Fibroblast of skin of right quadriceps (primary cell): Measurements from ENCODE around the gene NTN3.

Experiments
- DNase-seq: peaks from one replicate; pipeline ENCODE4 v3.0.0-alpha.2; 2013

Gene NTN3

GRCh38 chr16:2480948-2481347 is 9.9 kb downstream of the NTN3 start:
- DNase-seq = no peak

DNA sequence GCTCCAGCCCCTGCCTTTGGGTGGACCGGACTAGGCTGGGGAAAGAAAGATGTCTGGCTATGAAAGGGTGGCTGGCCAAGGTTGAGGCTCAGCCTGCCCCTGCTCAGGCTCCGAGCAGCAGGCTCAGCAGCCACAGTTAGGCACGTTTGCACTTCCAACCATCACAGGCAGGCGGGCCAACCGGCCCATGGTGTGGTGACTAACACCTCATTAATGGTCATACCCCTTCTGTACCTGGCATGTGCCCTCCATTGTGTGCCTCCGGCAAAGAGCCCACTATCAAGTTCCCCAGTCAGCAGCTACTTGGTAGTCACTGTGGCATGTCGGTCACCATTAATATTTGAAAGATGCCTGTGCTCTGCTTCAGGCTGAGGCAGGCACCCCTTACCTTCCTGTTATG is 10.6 kb downstream of the NTN3 start:
- no peak for DNase-seq

DNA sequence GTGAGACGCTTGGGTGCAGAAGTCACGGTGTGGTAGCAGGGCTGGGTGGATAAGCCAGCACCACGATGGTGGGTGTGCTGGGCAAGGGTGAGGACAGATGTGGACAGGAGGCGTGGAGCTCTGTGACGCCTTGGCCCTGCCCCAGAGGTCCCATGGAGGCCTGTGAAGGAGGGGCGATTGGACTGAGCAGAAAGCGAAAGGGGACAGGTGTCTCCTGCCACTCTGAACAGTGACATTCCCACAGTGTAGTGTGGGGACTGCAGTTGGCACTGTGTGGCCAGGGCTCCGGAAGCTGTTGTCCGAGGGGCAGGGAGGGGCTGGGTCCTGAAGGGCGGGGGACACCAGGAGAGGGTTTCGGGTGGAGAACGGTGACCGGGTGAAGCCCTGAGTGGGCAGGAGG is 11.2 kb downstream of the NTN3 start:
- DNase-seq = no peak

GRCh38 chr16:2482708-2483534 is 11.8 kb downstream of the NTN3 start:
- DNase-seq = peak; percentile 50

- DNase-seq = no peak
These were observed 13.1 kb downstream of the NTN3 start for GRCh38 chr16:2483939-2484897.

DNA sequence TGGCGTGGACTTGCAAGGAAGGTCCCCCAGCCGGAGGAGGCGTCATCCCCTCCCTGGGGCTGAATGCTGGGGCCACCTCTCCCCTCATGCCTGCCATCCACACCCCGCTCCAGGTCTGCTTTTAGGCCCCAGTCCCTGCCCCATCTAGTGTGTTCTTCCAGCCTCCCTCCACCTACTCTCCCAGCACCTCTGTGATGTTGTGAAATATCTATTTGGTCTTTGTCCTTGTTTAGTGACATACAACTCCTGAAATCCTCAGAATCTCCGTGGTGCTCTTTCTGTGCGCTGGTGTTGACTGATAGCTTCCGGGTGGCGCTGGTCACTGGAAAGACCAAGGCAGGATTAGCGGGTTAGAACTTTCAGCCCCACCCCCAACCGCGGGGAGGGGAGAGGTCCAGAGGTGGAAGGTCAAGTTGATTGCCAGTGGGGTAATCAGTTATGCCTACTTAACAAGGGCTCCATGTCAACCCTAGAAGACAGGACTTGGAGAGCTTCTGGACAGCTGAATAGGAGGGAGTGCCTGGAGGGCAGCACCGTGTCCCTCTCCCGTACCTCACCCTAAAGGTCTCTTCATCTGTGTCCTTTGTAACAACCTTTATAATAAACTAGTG is 13.9 kb downstream of the NTN3 start:
- DNase-seq = no peak

DNA sequence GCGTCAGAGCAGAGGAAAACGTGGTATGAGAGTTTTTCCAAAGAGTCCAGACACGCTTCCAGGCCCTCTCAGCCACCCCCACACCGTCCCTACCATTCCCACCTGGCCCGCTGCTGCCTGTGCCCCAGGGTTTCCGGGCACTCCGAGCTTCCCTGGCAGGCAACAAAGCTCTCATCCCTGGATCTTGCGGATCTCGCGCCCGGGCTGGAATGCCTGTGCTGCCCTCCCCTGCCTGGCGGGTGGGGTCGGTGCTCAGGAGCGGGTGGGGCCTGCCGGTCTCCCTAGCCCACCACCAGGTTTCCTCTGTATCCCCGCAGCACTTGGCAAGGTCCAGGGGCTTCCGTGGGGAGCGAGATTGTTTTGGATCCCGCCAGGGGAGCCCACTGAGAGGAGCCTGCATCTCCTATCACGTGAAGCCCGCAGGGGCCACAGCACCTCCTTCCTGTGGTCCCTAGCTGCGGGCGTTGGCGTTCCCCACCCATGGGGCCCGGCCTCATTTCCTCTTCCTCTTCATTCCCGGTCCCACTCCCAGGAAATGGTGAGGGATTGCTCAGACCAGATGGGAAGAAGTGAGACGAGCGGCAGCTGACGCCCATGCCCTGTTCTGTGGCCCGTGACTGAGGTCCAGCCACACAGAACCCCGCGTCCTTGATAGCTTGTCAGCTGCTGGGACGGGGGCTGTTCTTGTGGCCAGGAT is 14.9 kb downstream of the NTN3 start:
- DNase-seq = no peak

DNA sequence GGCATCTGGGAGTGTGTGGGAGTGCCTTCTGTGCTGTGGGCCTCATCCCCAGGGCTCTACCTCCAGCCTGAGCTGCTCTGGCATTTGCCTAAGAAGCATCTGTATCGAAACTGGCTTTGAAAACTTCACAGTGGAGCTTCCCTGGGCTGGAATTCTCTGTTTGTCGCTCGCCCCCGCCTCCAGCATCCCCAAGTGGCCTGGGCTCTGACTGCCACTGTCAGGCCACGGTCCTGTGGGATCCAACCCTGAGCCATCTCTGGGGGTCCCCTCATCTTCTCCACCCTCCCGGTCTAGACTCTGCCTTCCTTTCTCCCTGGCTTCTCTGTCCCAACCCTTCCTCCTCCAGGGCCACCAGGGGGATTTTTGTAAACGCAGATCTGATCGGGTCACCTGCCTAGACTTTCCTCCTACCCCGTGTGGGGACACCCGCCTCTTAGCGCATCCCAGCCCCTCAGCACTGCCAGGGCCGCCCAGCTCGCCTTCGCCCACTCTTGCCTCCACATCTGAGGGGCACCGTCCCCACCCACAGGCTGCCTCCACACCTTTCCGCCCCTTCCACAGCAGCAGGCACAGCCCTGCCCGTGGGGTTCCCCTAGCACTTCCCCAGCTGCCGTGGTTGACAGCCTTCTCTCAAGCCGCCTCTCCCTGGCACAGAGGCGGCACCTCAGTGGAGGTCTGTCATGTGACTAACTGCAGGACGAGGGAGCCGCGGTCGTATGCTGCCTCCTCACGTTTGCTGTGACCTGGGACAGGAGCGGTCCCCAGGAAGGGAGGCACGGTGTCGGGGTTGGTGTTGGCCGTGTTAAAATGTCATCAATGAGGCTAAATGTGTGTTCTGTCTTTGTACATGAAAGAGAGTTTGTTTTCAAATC is 15.8 kb downstream of the NTN3 start:
- DNase-seq = no peak

DNA sequence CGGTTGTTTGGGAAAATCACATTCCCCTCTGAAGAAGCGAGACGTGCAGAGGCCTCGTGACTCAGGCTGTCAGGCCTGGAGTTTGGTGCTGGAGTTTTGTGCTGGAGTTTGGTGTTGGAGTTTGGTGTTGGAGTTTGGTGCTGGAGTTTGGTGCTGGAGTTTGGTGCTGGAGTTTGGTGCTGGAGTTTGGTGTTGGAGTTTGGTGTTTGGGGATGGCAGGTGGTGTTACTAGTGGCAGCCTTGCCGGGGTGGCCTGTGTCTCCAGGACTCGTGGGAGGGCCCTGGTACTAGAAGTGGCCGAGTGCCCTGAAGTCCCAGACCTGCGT is 16.4 kb downstream of the NTN3 start:
- DNase-seq = no peak

- no peak for DNase-seq
These were observed 16.9 kb downstream of the NTN3 start for GRCh38 chr16:2487903-2488531.

DNA sequence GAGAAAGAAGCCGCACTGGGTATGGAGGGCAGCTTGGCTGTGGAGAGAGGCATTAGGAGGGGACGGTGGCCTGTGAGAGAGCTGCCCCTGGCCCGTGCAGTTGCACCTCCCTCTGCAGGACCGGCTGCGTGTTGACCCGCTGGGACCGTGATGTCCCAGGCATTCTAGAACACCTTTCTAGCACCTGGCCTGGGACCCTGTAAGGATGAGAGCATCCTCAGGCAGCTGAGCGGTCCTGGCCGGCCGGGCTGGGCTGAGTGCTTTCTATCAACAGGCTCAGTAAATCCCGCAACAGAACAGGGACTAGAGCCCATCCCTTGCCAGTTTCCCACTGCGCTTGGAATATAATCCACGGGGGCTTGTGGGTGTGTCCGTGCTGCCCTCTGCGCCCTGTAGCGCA is 18.5 kb downstream of the NTN3 start:
- no peak for DNase-seq

GRCh38 chr16:2490190-2491105 is 19.4 kb downstream of the NTN3 start:
- DNase-seq = no peak

GRCh38 chr16:2492292-2492691 is 21.2 kb downstream of the NTN3 start:
- no peak for DNase-seq

DNA sequence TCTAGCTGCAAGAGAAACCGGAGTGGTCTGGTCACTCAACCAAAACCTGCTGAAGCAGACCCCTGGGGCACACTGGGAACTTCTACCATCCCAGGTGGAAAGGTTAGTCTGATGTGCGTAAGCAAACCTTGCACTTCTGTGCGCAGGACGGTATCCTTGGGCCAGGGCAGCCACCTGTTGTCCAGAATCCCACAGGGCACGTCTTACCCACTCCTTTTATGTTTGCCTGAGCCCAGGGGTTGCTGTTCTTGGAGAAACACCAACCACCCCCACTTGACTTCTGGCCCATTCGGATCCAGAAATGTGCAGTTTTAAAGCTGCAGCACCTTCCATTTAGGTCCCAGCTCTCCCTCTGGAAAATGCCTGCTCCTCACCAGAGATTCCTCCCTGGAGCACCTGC is 22.5 kb downstream of the NTN3 start:
- DNase-seq = no peak

GRCh38 chr16:2494616-2495015 is 23.5 kb downstream of the NTN3 start:
- DNase-seq = no peak

DNA sequence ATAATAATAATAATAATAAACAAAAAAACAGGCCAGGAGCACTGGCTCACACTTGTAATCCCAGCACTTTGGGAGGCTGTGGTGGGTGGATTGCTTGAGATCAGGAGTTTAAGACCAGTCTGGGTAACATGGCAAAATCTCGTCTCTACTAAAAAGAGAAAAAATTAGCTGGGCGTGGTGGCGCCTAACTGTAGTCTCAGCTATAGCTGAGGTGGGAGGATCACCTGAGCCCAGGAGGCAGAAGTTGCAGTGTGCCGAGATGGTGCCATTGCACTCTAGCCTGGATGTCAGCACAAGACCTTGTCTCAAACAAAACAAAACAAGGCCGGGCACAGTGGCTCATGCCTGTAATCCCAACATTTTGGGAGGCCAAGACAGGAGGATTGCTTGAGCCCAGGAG is 23.9 kb downstream of the NTN3 start:
- DNase-seq = no peak

DNA sequence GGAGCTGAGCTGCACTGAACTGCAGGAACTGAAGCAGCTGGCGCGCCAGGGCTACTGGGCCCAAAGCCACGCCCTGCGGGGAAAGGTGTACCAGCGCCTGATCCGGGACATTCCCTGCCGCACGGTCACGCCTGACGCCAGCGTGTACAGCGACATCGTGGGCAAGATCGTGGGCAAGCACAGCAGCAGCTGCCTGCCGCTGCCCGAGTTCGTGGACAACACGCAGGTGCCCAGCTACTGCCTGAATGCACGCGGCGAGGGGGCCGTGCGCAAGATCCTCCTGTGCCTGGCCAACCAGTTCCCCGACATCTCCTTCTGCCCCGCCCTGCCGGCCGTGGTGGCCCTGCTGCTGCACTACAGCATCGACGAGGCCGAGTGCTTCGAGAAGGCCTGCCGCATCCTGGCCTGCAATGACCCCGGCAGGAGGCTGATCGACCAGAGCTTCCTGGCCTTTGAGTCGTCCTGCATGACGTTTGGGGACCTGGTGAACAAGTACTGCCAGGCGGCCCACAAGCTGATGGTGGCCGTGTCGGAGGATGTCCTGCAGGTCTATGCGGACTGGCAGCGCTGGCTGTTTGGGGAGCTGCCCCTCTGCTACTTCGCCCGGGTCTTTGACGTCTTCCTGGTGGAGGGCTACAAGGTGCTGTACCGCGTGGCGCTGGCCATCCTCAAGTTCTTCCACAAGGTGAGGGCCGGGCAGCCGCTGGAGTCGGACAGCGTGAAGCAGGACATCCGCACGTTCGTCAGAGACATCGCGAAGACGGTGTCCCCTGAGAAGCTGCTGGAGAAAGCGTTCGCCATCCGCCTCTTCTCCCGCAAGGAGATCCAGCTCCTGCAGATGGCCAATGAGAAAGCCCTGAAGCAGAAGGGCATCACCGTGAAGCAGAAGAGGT is 25.4 kb downstream of the NTN3 start:
- DNase-seq = no peak

DNA sequence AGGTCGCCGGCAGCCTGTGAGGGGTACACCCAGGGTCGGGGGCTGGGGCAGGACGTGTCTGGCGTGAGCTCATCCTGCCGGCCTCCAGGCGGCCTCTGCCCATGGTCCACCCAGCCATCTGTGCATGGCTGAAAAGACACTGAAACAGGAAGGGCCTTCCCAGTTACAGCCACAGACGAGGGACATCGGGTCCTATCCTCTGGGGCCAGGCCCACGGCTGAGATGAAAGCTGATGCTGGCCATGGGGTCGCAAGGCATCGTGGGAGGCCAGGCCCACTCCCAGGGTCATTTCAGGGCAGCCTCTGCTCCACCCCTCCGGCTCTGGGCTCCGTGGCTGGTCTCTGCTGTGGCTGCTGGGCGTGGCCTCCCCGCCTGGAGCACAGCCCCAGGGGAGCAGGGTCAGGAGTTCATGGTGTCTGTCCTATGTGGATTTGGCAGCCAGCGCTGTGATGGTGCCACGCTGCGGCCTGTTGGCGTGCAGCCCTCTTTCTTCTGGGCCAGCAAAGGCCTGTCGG is 26.1 kb downstream of the NTN3 start:
- DNase-seq = no peak
